PC-9 (cell line): Measurements from ENCODE around the gene WBP2. TPM values are rescaled to one million over a fixed set of nuclear protein-coding genes. Genes with fewer than 3 reads are reported as not detected.
"Not testable (repeated sequence)": the region's sequence is repeated elsewhere in the genome, so short reads cannot be mapped to it uniquely, and the experiment has no call there.

Experiments used
- BruUV-seq: library from RNA; stranded (reverse); fragments of 400-500 nt; replicated peaks from 2 replicates; lab custom pipeline; 2021; lab: Mats Ljungman, UMichigan
- CTCF ChIA-PET: fragments of 300-600 bp; sonication (Branson Sonifier 250); formaldehyde crosslinking; loops from one replicate; lab custom pipeline; 2022; ENCODE audit warnings: antibody characterized with exemption; lab: Charles Lee
- POLR2A ChIA-PET: fragments of 300-600 bp; sonication (Branson Sonifier 250); formaldehyde crosslinking; loops from one replicate; lab custom pipeline; 2022; ENCODE audit warnings: antibody characterized with exemption; ENCODE audit not compliant: unreplicated experiment; lab: Charles Lee
- DNase-seq, 2 experiments: peaks; one replicate each; pipeline versions ENCODE4 v3.0.0 to v3.0.0-alpha.2; 2015 to 2022; ENCODE audit warnings: mixed read lengths in 1 of 2
- H2AFZ ChIP-seq: fragments of 200-600 bp; sonication (generic); 2 replicates; pipeline ENCODE4 v1.8.1; 2017; ENCODE audit warnings: antibody characterized with exemption
- H3F3A ChIP-seq: fragments of 200-600 bp; sonication (generic); 2 replicates; pipeline ENCODE4 v1.8.1; 2017; ENCODE audit warnings: antibody characterized with exemption, mild to moderate bottlenecking, low read depth; ENCODE audit not compliant: insufficient read depth
- H3K27ac ChIP-seq: fragments of 200-600 bp; sonication (generic); 2 replicates; pipeline ENCODE4 v1.6.1; 2016; ENCODE audit warnings: mixed run types
- H3K27me3 ChIP-seq: fragments of 200-600 bp; sonication (generic); 2 replicates; pipeline ENCODE4 v1.6.1; 2016; ENCODE audit warnings: low read depth, mixed run types; ENCODE audit not compliant: insufficient read depth
- H3K36me3 ChIP-seq: fragments of 200-600 bp; sonication (generic); 2 replicates; pipeline ENCODE4 v1.6.1; 2016; ENCODE audit warnings: low read depth, mixed run types
- H3K4me1 ChIP-seq: fragments of 200-600 bp; sonication (generic); replicated peaks from 2 replicates; pipeline ENCODE4 v1.6.1; 2016; ENCODE audit warnings: mixed run types; ENCODE audit not compliant: insufficient read depth
- H3K4me2 ChIP-seq: fragments of 200-600 bp; sonication (generic); 2 replicates; pipeline ENCODE4 v1.6.1; 2017; ENCODE audit warnings: mixed run types
- H3K4me3 ChIP-seq: fragments of 200-600 bp; sonication (generic); 2 replicates; pipeline ENCODE4 v1.6.1; 2016; ENCODE audit warnings: mixed run types
- H3K79me2 ChIP-seq: fragments of 200-600 bp; sonication (generic); 2 replicates; pipeline ENCODE4 v1.6.1; 2017; ENCODE audit warnings: low read depth, mixed run types
- H3K9me2 ChIP-seq: fragments of 200-600 bp; sonication (generic); 2 replicates; pipeline ENCODE4 v1.8.1; 2017; ENCODE audit warnings: mild to moderate bottlenecking; ENCODE audit not compliant: insufficient read depth
- H3K9me3 ChIP-seq: fragments of 200-600 bp; sonication (generic); 2 replicates; pipeline ENCODE4 v1.8.1; 2016; ENCODE audit warnings: low read depth; ENCODE audit not compliant: insufficient read depth
- H4K20me1 ChIP-seq: fragments of 200-600 bp; sonication (generic); 2 replicates; pipeline ENCODE4 v1.8.1; 2017; ENCODE audit not compliant: insufficient read depth
- CTCF ChIP-seq: fragments of 200-600 bp; sonication (generic); conservative IDR thresholded peaks from 2 replicates; pipeline ENCODE4 v1.6.1; 2017; ENCODE audit warnings: mixed run types, antibody characterized with exemption, mild to moderate bottlenecking, moderate library complexity
- EZH2 ChIP-seq: fragments of 200-600 bp; sonication (generic); IDR thresholded peaks from 2 replicates; pipeline ENCODE4 v1.8.0; 2017; ENCODE audit warnings: antibody characterized with exemption, low read depth
- intact Hi-C: fragments of 100-400 bp; cut with micrococcal nuclease; formaldehyde crosslinking; loops from one replicate; pipeline ENCODE4 v1.10.0; 2022; ENCODE audit not compliant: unreplicated experiment
- total RNA-seq: library from RNA; stranded (reverse); gene quantifications from 2 replicates; pipeline ENCODE4 v1.2.3, GENCODE V29; 2021

Gene WBP2
- total RNA-seq, 1 experiment from 2014 or later = 159 TPM

- no peak overlapping the region; the same call in 1 of the 2 replicates for H3K4me3 ChIP-seq
- no peaks in the 10 kb centered on the region for H3K9me2 ChIP-seq
- H4K20me1 ChIP-seq = peaks cover 3% of the 10 kb centered on the region; the same call in 1 of the 2 replicates
- BruUV-seq = no TSS peak
- intact Hi-C loops = no loop called here
- peak overlapping the region; percentile 88 for H3K4me2 ChIP-seq
- peaks cover 15% of the 10 kb centered on the region for H3K36me3 ChIP-seq
- H3K79me2 ChIP-seq = peaks cover 39% of the 10 kb centered on the region
- no peak overlapping the region for H2AFZ ChIP-seq
- H3F3A ChIP-seq = peaks cover 29% of the 10 kb centered on the region
- peak; percentile 50 to 85 for DNase-seq
- no peak for TF ChIP-seq CTCF
- TF ChIP-seq EZH2 = no peak
- peaks cover 23% of the 10 kb centered on the region for H3K4me1 ChIP-seq
- CTCF ChIA-PET = interaction anchor here (0.8 kb wide), 1 partner anchor 220 kb away, joined by 3 read pairs; no protein-coding TSS in a partner anchor
- no peaks in the 10 kb centered on the region for H3K9me3 ChIP-seq
- POLR2A ChIA-PET = interaction anchor here (0.5 to 2.0 kb wide), 6 partner anchors 19 to 77 kb away, joined by 3 to 9 read pairs (median 6); no protein-coding TSS in a partner anchor
- peak overlapping the region; percentile 79 for H3K27ac ChIP-seq
- H3K27me3 ChIP-seq = no peaks in the 10 kb centered on the region
Observed at GRCh38 chr17:75853433-75853832, 1.7 kb downstream of the WBP2 start.

GRCh38 chr17:75851693-75851991 is 3.5 kb downstream of the WBP2 start:
- POLR2A ChIA-PET = not testable (repeated sequence)

GRCh38 chr17:75850928-75851692 is 4.0 kb downstream of the WBP2 start:
- ChIA-PET CTCF (no interaction called here), POLR2A (no interaction called here)
- BruUV-seq = no TSS peak

More at GRCh38 chr17:75851693-75851991, 3.5 kb downstream of the WBP2 start:
- H4K20me1 ChIP-seq, H3K9me2 ChIP-seq, intact Hi-C loops, BruUV-seq, H3K4me2 ChIP-seq, DNase-seq, H3K27ac ChIP-seq, H3K4me3 ChIP-seq, H2AFZ ChIP-seq, H3K9me3 ChIP-seq, H3K27me3 ChIP-seq, CTCF ChIA-PET: not testable (repeated sequence)
- Histone ChIP-seq H3K4me1 (peaks cover 37% of the 10 kb centered on the region), H3K36me3 (peaks cover 26% of the 10 kb centered on the region), H3K79me2 (peaks cover 39% of the 10 kb centered on the region), H3F3A (peaks cover 39% of the 10 kb centered on the region)

More at GRCh38 chr17:75850928-75851692, 4.0 kb downstream of the WBP2 start:
- Histone ChIP-seq H3K79me2 (peaks cover 39% of the 10 kb centered on the region), H3K9me3 (no peaks in the 10 kb centered on the region), H3K4me3 (no peak overlapping the region), H3K4me2 (no peak overlapping the region), H3F3A (peaks cover 40% of the 10 kb centered on the region), H2AFZ (no peak overlapping the region), H3K27ac (no peak overlapping the region), H3K36me3 (peaks cover 26% of the 10 kb centered on the region), H4K20me1 (peaks cover 3% of the 10 kb centered on the region; the same call in 1 of the 2 replicates), H3K27me3 (no peaks in the 10 kb centered on the region), H3K9me2 (no peaks in the 10 kb centered on the region), H3K4me1 (peaks cover 38% of the 10 kb centered on the region)
- TF ChIP-seq EZH2 = no peak
- TF ChIP-seq CTCF = no peak
- DNase-seq = no peak
- intact Hi-C loops = no loop called here
